B cell (primary cell): ENCODE measurements around the gene GALNT7. TPM values are rescaled to one million over a fixed set of nuclear protein-coding genes. Genes with fewer than 3 reads are reported as not detected.

Experiments used
- ATAC-seq: fragments of 200-7000 bp; cut with Tn5 transposase; one replicate; pipeline ENCODE4 v1.10.0; 2021; ENCODE audit warnings: low read depth, mild to moderate bottlenecking, moderate number of reproducible peaks, moderate library complexity
- CTCF ChIA-PET: fragments of 350-600 bp; sonication (Branson Sonifier 250); formaldehyde crosslinking; loops from one replicate; lab custom pipeline; 2021; ENCODE audit warnings: antibody characterized with exemption, inconsistent platforms; lab: Charles Lee
- POLR2A ChIA-PET: fragments of 350-600 bp; sonication (Branson Sonifier 250); formaldehyde crosslinking; loops from one replicate; lab custom pipeline; 2021; ENCODE audit warnings: antibody characterized with exemption; lab: Charles Lee
- DNase-seq: peaks from one replicate; pipeline ENCODE4 v3.0.0; 2013
- H2AFZ ChIP-seq: 2 replicates; pipeline ENCODE4 v1.6.1; 2012; ENCODE audit warnings: mild to moderate bottlenecking, low read depth, low read length; ENCODE audit not compliant: insufficient read depth, poor library complexity, severe bottlenecking
- H3K27ac ChIP-seq, 2 donors: 1 replicate in 1 of 2; 2 replicates in 1 of 2; pipeline ENCODE4 v1.5.1; 2012 to 2013; ENCODE audit warnings: low read length in 2 of 2, mild to moderate bottlenecking in 2 of 2, moderate library complexity in 1 of 2
- H3K27me3 ChIP-seq, 4 experiments: fragments of 200-600 bp in 1 of 4; sonication (generic) in 1 of 4; replicated peaks in 1 of 4; 1 replicate in 2 of 4; 2 replicates in 2 of 4; pipeline versions ENCODE4 v1.6.1 to v1.7.0; 2013 to 2016; ENCODE audit warnings: low read length in 3 of 4, mild to moderate bottlenecking in 2 of 4, mixed read lengths in 1 of 4, moderate library complexity in 1 of 4; ENCODE audit not compliant: insufficient read depth in 4 of 4, control insufficient read depth in 3 of 4; ENCODE audit errors: control extremely low read depth in 1 of 4
- H3K36me3 ChIP-seq, 2 experiments: replicated peaks in 1 of 2; 1 replicate in 1 of 2; 2 replicates in 1 of 2; pipeline versions ENCODE4 v1.6.1 to v1.7.1; 2013; ENCODE audit warnings: low read length in 1 of 2; ENCODE audit not compliant: insufficient read depth in 2 of 2, control insufficient read depth in 1 of 2; ENCODE audit errors: control extremely low read depth in 1 of 2, extremely low read depth in 1 of 2
- H3K4me1 ChIP-seq, 2 donors: fragments of 200-600 bp in 1 of 2; sonication (generic) in 1 of 2; 1 replicate in 1 of 2; 2 replicates in 1 of 2; pipeline versions ENCODE4 v1.5.1 to v1.6.1; 2013 to 2017; ENCODE audit warnings: low read length in 2 of 2; ENCODE audit not compliant: control insufficient read depth in 2 of 2, insufficient read depth in 2 of 2
- H3K4me2 ChIP-seq: replicated peaks from 2 replicates; pipeline ENCODE3; 2012; ENCODE audit warnings: mild to moderate bottlenecking, low read depth, low read length; ENCODE audit not compliant: poor library complexity, severe bottlenecking
- H3K4me3 ChIP-seq, 5 experiments: fragments of 200-600 bp in 1 of 5; sonication (generic) in 1 of 5; 1 replicate in 3 of 5; 2 replicates in 2 of 5; pipeline versions ENCODE4 v1.5.1 to v1.7.0; 2011 to 2016; ENCODE audit warnings: low read length in 4 of 5, mild to moderate bottlenecking in 4 of 5, low read depth in 2 of 5, control low read depth in 1 of 5, moderate library complexity in 1 of 5; ENCODE audit not compliant: insufficient read depth in 1 of 5; ENCODE audit errors: control extremely low read depth in 1 of 5, extremely low read depth in 1 of 5
- H3K79me2 ChIP-seq: fragments of 200-600 bp; sonication (generic); one replicate; pipeline ENCODE4 v1.6.0; 2016; ENCODE audit warnings: low read length; ENCODE audit not compliant: control insufficient read depth, insufficient read depth
- H3K9ac ChIP-seq: fragments of 200-600 bp; sonication (generic); 2 replicates; pipeline ENCODE4 v1.6.1; 2017; ENCODE audit warnings: mild to moderate bottlenecking, low read length, moderate library complexity
- H3K9me3 ChIP-seq, 3 donors: one replicate each; pipeline versions ENCODE4 v1.6.1 to v1.7.1; 2013; ENCODE audit warnings: low read length in 2 of 3; ENCODE audit not compliant: control insufficient read depth in 2 of 3, insufficient read depth in 1 of 3; ENCODE audit errors: control extremely low read depth in 1 of 3
- H4K20me1 ChIP-seq: 2 replicates; pipeline ENCODE4 v1.6.0; 2012; ENCODE audit warnings: mild to moderate bottlenecking, low read length; ENCODE audit not compliant: insufficient read depth, control insufficient read depth, poor library complexity, severe bottlenecking
- H3K27ac Mint-ChIP-seq: one replicate; pipeline ENCODE4 v1.8.0; 2021; ENCODE audit warnings: mixed read lengths
- H3K27me3 Mint-ChIP-seq: one replicate; pipeline ENCODE4 v1.8.0; 2021; ENCODE audit warnings: mixed read lengths
- H3K4me1 Mint-ChIP-seq: one replicate; pipeline ENCODE4 v1.8.0; 2021; ENCODE audit warnings: mixed read lengths
- H3K4me3 Mint-ChIP-seq: one replicate; pipeline ENCODE4 v1.8.0; 2021; ENCODE audit warnings: mixed read lengths
- H3K9me3 Mint-ChIP-seq: one replicate; pipeline ENCODE4 v1.8.0; 2022; ENCODE audit warnings: mixed read lengths; ENCODE audit not compliant: insufficient read depth
- CTCF ChIP-seq: fragments of 200-600 bp; IDR thresholded peaks from one replicate; pipeline ENCODE4 v1.8.0; 2022; ENCODE audit warnings: antibody characterized with exemption, mild to moderate bottlenecking
- EZH2 ChIP-seq: IDR thresholded peaks from 2 replicates; pipeline ENCODE4 v1.6.1; 2012; ENCODE audit warnings: borderline replicate concordance, low read depth, mild to moderate bottlenecking, moderate library complexity, low read length; ENCODE audit not compliant: insufficient read depth, poor library complexity, severe bottlenecking
- WGBS: methylation state at CpG from one replicate; pipeline ENCODE4 v1.1.5; 2013; ENCODE audit warnings: missing lambda C conversion rate; ENCODE audit not compliant: insufficient coverage; 5-methylcytosine and 5-hydroxymethylcytosine counted together
- intact Hi-C: fragments of 100-400 bp; cut with micrococcal nuclease; formaldehyde crosslinking; loops from one replicate; pipeline ENCODE4 v1.10.0; 2022
- polyA plus RNA-seq: library from polyadenylated mRNA; depleted of rRNA; stranded (reverse); fragments of >200 nt; gene quantifications from 2 replicates; pipeline ENCODE4 v1.2.3, GENCODE V29; 2012
- total RNA-seq, 2 donors: library from RNA; stranded (reverse); fragments of 120-200 nt in 1 of 2; gene quantifications; 1 replicate in 1 of 2; 2 replicates in 1 of 2; pipeline versions ENCODE4 v1.2.3 to v1.2.4, GENCODE V29; 2013 to 2022

The GALNT7 gene
- total and polyA plus RNA-seq, 2 donors (not counting 1 experiment from before 2014, with no cell fraction given): 5.8 to 23.7 TPM

- Histone ChIP-seq H3K27ac (no peak overlapping the region), H2AFZ (no peak overlapping the region), H3K79me2 (peaks cover 52% of the 10 kb centered on the region), H3K9ac (no peak overlapping the region), H3K27me3 (no peaks in the 10 kb centered on the region), H3K4me3 (no peak overlapping the region), H4K20me1 (peaks cover 20% of the 10 kb centered on the region), H3K4me2 (no peak overlapping the region), H3K4me1 (peaks cover 16 to 17% of the 10 kb centered on the region in 2 donors), H3K9me3 (no peaks in the 10 kb centered on the region), H3K36me3 (peaks cover 0 to 4% of the 10 kb centered on the region in 2 experiments)
- TF ChIP-seq CTCF (no peak), EZH2 (no peak)
- ChIA-PET CTCF (interaction anchor here (1.8 to 7.2 kb wide), 7 partner anchors 9 to 253 kb away, joined by 4 to 181 read pairs (median 12); no protein-coding TSS in a partner anchor), POLR2A (no interaction called here)
- Mint-ChIP-seq H3K27me3 (no peaks in the 10 kb centered on the region), H3K4me1 (peaks cover 35% of the 10 kb centered on the region), H3K27ac (no peak overlapping the region), H3K4me3 (no peak overlapping the region), H3K9me3 (no peaks in the 10 kb centered on the region)
- intact Hi-C loops: loop anchor here (5.0 to 10.0 kb wide), 2 partner anchors 64 to 87 kb away; no protein-coding TSS in a partner anchor
- 100% methylated on average over 1 of the region's 2 CpGs for WGBS
- DNase-seq (no peak), ATAC-seq (no peak)
Measured at GRCh38 chr4:173258866-173259265, 90.3 kb downstream of the GALNT7 start.

DNA sequence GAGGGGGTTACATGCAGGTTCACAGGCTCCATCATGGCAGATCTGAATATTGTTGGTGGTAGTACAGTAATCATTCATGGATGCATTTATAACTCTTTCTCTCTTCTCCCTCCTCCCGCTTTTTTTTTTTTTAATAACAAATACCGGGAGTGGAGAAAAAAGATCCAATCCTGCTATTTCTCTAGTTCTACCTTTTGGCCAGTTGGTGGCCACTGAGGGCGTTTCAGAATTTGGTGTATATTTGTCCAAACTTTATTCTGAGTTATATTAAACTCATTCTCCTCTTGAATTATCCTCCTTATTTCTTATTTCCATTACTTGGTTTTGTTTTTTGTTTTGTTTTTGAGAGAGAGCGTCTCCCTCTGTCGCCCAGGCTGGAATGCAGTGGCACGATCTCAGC, 90.7 kb downstream of the GALNT7 start:
- intact Hi-C loops: loop anchor here (5.0 to 10.0 kb wide), 2 partner anchors 65 to 87 kb away; no protein-coding TSS in a partner anchor
- H3K4me3 ChIP-seq: no peak overlapping the region
- WGBS: 100% methylated on average over 1 of the region's 6 CpGs

More for the DNA sequence above, 90.7 kb downstream of the GALNT7 start:
- no peak overlapping the region for H3K4me2 ChIP-seq
- H3K79me2 ChIP-seq: peaks cover 52% of the 10 kb centered on the region
- no peak overlapping the region for H2AFZ ChIP-seq
- H3K4me1 ChIP-seq: peaks cover 21 to 22% of the 10 kb centered on the region in 2 donors
- H3K27me3 Mint-ChIP-seq: no peaks in the 10 kb centered on the region
- peaks cover 20% of the 10 kb centered on the region for H4K20me1 ChIP-seq
- H3K27ac ChIP-seq: no peak overlapping the region
- ChIA-PET CTCF (interaction anchor here (1.5 to 7.2 kb wide), 2 partner anchors 234 to 247 kb away, joined by 3 to 56 read pairs; no protein-coding TSS in a partner anchor), POLR2A (no interaction called here)
- H3K27ac Mint-ChIP-seq: no peak overlapping the region
- TF ChIP-seq CTCF: no peak
- TF ChIP-seq EZH2: no peak
- no peaks in the 10 kb centered on the region for H3K9me3 ChIP-seq
- ATAC-seq (no peak), DNase-seq (no peak)
- no peak overlapping the region for H3K9ac ChIP-seq
- no peaks in the 10 kb centered on the region for H3K9me3 Mint-ChIP-seq
- no peak overlapping the region for H3K4me3 Mint-ChIP-seq
- peaks cover 0 to 4% of the 10 kb centered on the region in 2 experiments for H3K36me3 ChIP-seq
- H3K27me3 ChIP-seq: no peaks in the 10 kb centered on the region
- H3K4me1 Mint-ChIP-seq: peaks cover 39% of the 10 kb centered on the region
